HG02798 (cell line): Measurements from ENCODE around the gene SPATA2.
"Not testable (repeated sequence)": the region's sequence is repeated elsewhere in the genome, so short reads cannot be mapped to it uniquely, and the experiment has no call there.

Experiments
- ATAC-seq: cut with Tn5 transposase; IDR thresholded peaks from one replicate; pipeline ENCODE4 v1.9.1; 2021; ENCODE audit warnings: mild to moderate bottlenecking; ENCODE audit not compliant: unreplicated experiment, poor library complexity

The SPATA2 gene, protein sequence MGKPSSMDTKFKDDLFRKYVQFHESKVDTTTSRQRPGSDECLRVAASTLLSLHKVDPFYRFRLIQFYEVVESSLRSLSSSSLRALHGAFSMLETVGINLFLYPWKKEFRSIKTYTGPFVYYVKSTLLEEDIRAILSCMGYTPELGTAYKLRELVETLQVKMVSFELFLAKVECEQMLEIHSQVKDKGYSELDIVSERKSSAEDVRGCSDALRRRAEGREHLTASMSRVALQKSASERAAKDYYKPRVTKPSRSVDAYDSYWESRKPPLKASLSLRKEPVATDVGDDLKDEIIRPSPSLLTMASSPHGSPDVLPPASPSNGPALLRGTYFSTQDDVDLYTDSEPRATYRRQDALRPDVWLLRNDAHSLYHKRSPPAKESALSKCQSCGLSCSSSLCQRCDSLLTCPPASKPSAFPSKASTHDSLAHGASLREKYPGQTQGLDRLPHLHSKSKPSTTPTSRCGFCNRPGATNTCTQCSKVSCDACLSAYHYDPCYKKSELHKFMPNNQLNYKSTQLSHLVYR

DNA sequence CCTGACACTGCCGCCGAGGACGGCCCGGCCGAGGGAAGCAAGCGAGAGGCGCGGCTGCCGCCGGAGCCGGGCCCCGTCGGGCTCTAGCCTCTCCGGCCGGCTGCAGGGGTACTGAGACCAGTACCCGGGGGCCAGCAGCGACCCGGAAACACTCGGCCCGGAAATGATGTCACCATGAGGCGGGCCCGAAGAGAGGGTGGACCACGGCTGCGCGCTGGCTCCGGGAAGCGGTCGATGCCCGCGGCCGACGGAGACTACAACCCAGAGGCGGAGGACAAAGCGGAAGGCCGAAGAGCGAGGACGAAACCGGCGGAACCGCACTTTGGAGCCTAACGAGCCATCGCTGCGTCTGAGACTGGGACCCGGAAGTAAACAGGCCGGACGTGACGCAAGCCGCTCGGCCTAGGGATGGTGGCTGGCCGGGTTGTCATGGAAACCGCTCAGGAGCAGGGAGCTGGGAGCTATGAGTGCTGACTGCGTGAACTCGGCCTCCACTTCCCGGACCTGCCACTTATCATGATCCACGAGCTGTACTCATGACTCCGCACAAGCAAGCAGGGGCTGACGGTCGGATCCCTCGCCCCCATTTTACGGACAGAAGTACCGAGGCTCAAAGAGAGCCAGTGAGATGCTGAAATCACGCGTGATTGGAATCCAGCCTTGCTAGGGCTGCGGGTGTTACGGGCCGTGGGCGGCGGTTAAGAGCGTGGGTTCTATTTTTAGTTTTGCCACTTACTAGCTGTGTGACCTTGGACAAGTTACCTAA is at the start of gene SPATA2:
SPATA2 (minus strand) TSS at position 150 of the 766 bp plus-strand sequence. CDS start 7,039 bp downstream, outside the sequence.
- ATAC-seq, result peak; percentile 89

DNA sequence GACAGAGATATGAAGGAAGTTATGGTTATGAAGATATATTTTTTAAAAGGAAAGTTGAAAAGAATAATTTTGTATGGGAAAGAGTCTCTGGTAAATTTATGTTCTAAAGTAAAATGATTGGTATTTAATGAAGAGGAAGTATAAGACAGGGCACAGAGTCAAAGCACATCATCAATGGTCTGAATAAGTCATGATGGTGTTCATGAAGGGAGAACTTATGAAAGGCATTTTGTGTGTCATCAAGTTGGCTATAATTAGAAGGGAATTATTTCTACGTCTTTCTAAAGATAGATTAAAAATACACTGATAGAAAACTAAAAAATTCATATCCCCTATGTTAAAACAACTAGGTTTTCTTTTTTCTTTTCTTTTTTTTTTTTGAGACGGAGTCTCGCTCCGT is 46.1 kb upstream of the SPATA2 start:
- no peak for ATAC-seq

DNA sequence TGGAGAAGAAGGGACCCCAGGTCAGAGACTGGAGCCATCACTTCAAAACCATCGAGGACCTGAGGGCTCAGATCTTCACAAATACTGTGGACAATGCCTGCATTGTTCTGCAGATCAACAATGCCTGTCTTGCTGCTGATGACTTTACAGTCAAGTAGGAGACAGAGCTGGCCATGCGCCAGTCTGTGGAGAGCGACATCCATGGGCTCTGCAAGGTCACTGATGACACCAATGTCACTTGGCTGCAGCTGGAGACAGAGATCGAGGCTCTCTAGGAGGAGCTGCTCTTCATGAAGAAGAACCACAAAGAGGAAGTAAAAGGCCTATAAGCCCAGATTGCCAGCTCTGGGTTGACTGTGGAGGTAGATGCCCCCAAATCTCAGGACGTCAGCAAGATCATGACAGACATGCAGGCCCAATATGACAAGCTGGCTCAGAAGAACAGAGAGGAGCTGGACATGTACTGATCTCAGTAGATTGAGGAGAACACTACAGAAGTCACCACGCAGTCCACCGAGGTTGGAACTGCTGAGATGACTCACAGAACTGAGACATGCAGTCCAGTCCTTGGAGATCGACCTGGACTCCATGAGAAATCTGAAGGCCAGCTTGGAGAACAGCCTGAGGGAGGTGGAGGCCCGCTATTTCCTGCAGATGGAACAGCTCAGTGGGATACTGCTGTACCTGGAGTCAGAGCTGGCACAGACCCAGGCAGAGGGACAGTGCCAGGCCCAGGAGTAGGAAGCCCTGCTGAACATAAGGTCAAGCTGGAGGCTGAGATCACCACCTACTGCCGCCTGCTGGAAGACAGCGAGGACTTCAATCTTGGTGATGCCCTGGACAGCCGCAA is 42.0 kb upstream of the SPATA2 start:
- ATAC-seq, result not testable (repeated sequence)

DNA sequence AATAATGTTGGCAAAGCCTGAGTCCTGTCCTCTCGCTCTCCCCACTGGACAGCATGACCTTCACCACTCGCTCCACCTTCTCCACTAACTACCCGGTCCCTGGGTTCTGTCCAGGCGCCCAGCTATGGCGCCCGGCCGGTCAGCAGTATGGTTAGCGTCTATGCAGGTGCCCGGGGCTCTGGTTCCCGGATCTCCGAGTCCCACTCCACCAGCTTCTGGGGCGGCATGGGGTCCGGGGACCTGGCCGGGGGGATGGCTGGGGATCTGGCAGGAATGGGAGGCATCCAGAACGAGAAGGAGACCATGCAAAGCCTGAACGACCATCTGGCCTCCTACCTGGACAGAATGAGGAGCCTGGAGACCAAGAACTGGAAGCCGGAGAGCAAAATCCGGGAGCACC is 41.4 kb upstream of the SPATA2 start:
- ATAC-seq, result no peak

DNA sequence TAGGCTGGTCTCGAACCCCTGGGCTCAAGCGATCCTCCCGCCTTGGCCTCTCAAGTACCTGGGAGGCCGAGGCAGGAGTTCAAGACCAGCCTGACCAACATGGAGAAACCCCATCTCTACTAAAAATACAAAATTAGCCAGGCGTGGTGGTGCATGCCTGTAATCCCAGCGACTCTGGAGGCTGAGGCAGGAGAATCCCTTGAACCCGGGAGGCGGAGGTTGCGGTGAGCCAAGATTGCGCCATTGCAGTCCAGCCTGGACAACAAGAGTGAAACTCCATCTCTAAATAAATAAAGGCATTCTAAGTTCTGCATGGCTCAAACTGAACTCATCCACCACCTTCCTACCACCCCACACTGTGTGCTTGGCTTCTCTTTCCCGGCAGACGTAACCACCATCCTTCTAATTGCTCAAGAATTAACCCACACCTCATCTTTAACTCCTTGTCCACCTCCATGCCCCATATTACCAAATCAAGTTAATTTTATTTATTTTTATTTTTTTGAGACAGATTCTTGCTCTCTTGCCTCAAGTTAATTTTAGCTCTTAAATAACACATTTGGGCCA is 40.6 kb upstream of the SPATA2 start:
- not testable (repeated sequence) for ATAC-seq

DNA sequence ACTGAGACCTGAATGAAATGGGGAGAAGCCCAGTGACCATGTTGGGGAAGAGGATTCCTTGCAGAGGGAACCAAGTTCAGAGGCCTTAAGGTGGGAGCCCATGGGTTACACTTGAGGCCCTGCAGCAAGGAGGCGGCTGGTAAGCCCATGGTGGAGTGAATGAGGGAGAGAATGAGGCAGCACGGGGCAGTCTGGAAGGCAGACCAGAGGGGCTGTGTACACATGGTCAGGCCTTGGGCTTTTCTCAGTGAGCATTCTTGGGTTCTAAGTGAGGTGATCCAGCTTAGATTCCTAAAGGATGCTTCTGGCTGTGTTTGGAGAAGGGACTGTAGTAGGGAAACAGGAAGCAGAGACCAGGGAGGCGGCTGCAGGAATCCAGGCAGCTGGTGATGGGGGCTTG is 39.8 kb upstream of the SPATA2 start:
- no peak for ATAC-seq

DNA sequence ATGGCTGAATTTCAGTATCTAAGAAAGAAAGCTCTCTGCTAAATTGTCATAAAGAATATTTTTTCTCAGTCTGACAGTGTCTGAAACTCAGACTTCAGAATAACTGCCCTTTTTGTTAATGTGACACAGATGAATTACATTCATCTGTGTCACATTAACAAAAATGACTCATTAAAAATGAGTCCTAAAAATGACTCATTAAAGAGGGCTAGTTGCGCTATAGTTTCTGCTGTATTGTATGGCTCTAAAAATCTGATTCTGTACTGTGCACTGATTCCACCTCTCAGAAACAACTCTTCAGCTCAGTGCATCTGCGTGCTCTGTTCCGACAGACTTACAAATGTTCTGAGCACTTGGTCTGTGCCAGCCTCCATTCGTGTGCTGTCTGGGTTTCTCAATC is 35.8 kb upstream of the SPATA2 start:
- ATAC-seq, result no peak

DNA sequence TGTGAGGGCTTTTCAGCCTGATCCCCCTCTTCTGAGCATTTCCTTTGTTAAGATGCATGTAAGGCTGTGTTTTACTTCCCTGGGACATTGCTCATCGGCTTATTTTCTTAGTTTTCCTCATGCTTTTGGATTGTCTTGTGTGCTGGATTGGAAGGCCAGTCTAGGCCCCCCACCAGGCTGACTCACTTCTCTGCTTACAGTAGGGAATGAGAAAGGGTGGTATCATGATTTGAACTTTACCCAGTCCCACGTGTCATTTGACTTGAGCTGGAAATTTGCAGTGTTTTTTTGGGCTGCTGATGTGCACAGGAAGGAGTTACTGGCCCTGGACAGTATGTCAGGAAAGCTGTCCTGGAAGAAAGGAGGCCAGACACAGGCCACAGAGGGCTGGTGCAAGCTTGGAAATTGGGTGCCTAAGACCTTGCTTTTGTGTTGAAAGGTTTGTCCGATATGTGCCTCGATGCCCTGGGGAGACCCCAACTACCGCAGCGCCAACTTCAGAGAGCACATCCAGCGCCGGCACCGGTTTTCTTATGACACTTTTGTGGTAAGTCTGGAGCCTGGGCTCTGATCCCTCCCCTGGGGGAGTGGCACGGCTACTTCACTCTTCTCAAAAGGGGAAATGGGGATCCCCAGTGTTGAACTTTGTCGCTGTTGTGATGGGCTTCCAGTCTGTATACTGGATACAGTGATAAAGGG is 33.6 kb upstream of the SPATA2 start:
- no peak for ATAC-seq

DNA sequence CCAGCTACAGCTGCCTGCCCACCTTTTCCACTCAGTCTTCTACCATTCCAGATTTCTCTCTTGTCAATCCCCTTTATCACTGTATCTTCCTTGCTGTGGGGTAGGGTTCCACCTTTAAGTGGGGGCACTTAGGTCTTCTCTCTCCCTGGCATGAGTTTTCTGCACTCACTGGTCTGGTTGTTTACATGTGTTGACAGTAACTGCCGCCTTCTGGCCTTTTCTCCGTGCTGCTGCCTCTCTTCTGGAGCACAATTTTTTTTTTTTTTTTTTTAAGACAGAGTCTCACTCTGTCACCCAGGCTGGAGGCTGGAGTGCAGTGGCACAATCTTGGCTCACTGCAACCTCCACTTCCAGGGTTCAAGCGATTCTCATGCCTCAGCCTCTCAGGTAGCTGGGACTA is 32.8 kb upstream of the SPATA2 start:
- no peak for ATAC-seq

DNA sequence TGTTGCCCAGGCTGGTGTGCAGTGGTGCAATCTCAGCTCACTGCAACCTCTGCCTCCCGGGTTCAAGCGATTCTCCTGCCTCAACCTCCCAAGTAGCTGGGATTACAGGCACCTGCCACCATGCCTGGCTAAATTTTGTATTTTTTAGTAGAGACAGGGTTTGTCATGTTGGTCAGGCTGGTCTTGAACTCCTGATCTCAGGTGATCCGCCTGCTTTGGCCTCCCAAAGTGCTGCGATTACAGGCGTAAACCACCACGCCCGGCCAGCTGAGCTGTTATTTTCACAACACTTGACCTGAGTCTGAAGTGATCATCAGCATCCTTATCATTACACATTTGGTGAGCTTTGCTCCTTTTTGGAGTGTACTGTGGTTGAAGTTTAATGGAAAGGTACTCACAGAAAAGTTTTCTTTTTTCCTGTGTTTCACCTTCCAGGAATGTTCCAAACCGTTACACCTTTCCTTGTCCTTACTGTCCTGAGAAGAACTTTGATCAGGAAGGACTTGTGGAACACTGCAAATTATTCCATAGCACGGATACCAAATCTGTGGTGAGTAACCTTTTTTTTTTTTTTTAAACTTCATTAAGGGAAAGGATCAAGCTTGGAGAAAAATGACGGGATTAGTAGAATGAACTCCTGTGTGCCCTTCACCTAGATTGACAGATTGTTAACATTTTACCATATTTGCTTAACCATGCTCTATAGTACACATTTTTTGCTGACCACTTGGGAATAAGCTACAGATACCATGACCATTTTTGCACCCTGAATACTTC is 30.6 kb upstream of the SPATA2 start:
- ATAC-seq, result no peak

DNA sequence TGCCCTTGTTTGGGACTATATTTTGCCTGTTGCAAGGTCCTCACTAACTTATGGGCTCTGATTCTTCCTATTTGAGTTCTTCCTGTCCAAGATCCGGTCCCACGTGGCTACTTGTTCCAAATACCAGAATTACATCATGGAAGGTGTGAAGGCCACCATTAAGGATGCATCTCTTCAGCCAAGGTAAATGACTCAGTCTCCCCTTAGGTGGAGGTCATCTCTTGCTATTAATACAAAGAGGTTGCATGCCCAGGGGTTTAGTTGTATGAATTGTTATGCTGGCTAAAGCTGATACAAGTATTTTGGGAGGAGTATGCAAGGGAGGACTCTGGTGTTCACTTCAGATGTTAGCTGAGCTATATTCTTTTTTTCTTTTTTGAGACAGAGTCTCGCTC is 30.0 kb upstream of the SPATA2 start:
- no peak for ATAC-seq

DNA sequence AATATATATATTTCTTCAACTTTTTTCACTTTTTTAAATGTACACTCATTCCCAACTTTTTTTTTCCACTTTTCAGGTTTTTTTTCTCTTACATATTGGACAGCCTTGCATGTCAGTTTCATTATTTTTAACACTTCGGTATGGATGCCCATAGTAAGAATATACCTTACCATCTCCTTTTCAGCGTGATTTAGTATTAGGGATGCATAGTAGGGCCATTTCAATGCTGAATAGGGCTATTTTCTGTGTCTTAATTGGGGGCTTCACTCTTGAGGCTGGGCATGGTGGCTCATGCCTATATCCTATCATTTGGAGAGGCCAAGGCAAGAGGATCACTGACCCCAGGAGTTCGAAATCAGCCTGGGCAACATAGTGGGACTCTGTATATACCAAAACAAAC is 27.6 kb upstream of the SPATA2 start:
- no peak for ATAC-seq

DNA sequence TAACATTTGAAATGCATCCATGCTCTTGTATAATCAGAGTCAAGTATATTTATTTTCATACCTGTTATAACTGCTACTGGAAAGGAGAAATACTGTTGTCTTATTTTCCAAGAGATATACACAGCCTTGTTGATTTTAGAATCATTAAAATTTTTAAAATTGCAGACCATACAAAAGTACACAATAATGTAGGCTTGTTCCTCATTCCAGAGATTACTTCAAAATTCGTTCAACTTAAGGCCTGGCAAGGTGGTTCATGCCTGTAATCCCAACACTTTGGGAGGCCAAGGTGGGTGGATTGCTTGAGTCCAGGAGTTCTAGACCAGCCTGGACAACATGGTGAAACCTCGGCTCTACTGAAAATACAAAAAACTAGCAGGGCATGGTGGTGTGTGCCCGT is 27.0 kb upstream of the SPATA2 start:
- no peak for ATAC-seq

DNA sequence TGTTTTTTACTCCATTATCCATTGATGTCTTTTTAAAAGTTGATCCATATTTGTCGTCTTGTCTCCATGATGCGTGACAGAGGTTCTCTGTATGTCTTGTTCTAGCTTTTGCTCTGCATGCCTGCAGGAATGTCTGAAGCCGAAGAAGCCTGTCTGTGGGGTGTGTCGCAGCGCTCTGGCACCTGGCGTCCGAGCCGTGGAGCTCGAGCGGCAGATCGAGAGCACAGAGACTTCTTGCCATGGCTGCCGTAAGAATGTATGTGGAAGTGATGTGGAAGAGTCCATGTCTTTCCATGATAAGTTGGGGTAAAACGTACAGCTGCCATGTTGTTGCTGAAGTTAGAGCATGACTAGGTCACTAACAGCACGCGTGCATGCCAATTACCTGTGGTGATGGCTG is 26.1 kb upstream of the SPATA2 start:
- no peak for ATAC-seq

DNA sequence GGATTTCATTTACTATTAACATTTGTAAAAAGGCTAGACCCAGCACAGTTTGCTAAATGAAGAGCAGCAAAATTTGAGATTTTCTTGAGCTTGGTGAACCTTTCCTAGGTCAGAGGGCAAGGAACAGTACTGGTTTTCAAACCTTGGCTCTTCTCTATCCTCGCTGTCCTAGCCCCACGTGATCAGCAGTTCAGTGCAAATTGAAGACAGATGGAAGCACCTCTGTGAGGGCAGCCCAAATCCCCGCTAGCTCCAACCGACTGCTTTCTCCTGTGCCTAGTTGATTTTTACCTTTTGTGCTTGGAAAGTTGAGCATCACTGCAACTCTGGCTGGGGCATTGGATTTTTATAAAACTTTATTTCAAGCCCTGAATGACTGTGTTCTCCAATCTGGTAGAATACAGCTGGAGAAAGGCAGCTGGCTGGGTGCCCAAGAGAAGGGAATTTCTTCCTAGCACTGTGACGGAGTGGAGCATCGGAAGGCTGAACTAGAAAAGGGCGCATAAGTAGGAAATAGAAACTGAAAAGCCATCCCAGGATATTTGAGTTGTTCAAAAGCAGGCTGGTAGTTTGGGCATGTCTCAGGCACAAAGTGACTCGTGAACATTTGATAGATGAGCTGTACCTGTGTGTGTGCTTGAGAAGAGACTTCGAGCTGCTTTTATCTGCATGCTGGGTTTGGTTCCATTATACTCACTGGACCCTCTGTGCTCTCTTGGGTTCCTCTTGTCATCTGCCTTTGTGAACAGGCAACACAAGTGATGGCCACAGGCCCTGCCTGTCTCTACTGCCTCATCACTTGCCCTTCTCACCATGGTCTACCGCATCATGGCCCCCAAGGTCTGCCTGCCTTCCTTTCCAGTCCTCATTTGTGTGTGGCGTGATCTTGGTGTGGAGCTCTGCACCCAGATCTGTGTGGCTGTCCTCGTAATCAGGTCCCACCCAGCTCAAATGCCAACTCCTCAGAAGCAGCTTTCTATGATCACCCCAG is 23.1 kb upstream of the SPATA2 start:
- no peak for ATAC-seq

DNA sequence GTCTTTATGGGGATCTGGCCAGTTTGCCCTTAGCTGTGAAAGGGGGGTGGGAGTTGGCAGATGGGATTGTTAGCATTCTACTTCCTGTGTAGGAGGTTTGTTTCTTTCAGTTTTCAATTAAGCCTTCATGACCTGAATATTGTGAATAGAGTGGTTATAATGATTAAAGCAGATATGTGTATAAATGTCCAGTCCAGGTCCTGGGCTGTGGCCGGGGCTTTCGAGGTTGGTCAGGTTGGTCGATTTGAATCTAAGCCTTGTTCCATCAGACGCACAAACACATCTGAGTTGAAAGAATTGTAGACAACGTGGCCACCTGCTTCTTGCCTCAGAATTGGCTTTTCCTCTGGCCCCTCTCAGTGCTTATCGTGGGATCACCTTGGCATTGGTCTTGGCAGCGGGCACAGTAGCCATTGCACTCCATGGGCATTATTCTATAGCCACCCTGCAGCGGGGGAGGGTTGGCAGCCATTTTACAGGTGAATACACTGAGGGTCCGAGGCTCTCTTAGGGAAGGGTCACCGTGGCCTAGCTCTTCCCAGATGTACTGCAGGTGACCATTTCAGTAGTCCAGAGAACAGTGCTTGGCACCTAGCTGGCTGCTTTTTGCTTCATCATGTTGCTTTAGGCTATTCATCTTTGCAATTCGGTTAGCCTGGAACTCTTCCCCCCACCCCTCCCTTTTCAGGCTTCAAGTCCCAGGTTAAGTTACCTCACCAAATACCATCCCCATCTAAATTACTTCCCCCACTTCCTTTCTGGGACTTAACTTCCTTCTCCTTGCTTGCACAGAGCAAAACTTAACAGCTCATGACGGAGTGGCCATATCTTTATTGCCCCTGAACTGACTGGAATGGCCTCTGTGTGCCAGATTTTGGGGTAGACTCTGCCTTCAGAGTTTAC is 21.9 kb upstream of the SPATA2 start:
- no peak for ATAC-seq
